ENCODE data around the gene MAN1B1.
"Not testable (repeated sequence)": the region's sequence is repeated elsewhere in the genome, so short reads cannot be mapped to it uniquely, and the experiment has no call there.

GRCh38 chr9:137135154-137135553 lies 48.4 kb downstream of the MAN1B1 start:
- not testable (repeated sequence) for TF ChIP-seq POLR2A (IDR thresholded peaks at IDR 0.05); CTCF (IDR thresholded peaks at IDR 0.05); POLR2AphosphoS5 (IDR thresholded peaks at IDR 0.05; ENCODE audit: insufficient read depth in 1 of 2, low read depth in 1 of 2)
